ENCODE data around the gene PXK.

DNA sequence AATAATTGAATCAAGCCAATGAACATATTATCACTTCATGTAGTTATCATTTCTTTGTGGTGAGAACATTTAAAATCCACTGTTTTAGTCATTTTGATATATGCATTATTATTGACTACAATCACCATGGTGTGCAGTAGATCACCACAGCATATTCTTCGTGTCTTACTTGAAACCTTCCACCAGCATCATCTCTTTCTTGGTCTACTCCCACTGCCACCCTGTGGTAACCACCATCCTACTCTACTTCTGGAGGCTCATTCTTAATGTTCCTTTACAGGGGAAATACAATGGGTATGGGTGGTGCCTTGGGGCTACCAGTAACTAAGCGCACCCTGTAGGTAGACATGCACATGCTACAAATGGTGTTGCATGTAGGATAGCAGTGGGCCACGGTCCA, 25.4 kb downstream of the PXK start:
- TF ChIP-seq, protein P1, sequence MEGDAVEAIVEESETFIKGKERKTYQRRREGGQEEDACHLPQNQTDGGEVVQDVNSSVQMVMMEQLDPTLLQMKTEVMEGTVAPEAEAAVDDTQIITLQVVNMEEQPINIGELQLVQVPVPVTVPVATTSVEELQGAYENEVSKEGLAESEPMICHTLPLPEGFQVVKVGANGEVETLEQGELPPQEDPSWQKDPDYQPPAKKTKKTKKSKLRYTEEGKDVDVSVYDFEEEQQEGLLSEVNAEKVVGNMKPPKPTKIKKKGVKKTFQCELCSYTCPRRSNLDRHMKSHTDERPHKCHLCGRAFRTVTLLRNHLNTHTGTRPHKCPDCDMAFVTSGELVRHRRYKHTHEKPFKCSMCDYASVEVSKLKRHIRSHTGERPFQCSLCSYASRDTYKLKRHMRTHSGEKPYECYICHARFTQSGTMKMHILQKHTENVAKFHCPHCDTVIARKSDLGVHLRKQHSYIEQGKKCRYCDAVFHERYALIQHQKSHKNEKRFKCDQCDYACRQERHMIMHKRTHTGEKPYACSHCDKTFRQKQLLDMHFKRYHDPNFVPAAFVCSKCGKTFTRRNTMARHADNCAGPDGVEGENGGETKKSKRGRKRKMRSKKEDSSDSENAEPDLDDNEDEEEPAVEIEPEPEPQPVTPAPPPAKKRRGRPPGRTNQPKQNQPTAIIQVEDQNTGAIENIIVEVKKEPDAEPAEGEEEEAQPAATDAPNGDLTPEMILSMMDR (IDR thresholded peaks at IDR 0.05): no peak
- no peak for TF ChIP-seq POLR2A (IDR thresholded peaks at IDR 0.05)
